ENCODE measurements around the gene KIF26B. TPM values are rescaled to one million over a fixed set of nuclear protein-coding genes. Genes with fewer than 3 reads are reported as not detected.

The KIF26B gene
- total and polyA plus RNA-seq, 8 donors, result 0.27 to 4.5 (median 0.63) TPM

- DNase-seq, result no peak
- Histone ChIP-seq H3K9me3 (no peaks in the 10 kb centered on the region), H3K27ac (no peak overlapping the region), H3K4me1 (no peaks in the 10 kb centered on the region), H3K36me3 (no peaks in the 10 kb centered on the region), H3K27me3 (no peaks in the 10 kb centered on the region), H3K4me3 (no peak overlapping the region)
- WGBS, 2 donors, result 69 to 79% methylated on average over 12 of the region's 12 CpGs
- TF ChIP-seq, protein P1, sequence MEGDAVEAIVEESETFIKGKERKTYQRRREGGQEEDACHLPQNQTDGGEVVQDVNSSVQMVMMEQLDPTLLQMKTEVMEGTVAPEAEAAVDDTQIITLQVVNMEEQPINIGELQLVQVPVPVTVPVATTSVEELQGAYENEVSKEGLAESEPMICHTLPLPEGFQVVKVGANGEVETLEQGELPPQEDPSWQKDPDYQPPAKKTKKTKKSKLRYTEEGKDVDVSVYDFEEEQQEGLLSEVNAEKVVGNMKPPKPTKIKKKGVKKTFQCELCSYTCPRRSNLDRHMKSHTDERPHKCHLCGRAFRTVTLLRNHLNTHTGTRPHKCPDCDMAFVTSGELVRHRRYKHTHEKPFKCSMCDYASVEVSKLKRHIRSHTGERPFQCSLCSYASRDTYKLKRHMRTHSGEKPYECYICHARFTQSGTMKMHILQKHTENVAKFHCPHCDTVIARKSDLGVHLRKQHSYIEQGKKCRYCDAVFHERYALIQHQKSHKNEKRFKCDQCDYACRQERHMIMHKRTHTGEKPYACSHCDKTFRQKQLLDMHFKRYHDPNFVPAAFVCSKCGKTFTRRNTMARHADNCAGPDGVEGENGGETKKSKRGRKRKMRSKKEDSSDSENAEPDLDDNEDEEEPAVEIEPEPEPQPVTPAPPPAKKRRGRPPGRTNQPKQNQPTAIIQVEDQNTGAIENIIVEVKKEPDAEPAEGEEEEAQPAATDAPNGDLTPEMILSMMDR (IDR thresholded peaks at IDR 0.05), result no peak
- intact Hi-C loops (cut with DNase I), result no loop called here
- no peak for ATAC-seq
- no peak for FAIRE-seq
Observed at GRCh38 chr1:245375789-245376460, 221.1 kb downstream of the KIF26B start.

- TF ChIP-seq, protein P1 (IDR thresholded peaks at IDR 0.05), result no peak
- FAIRE-seq (no peak), ATAC-seq (no peak), DNase-seq (no peak)
- Histone ChIP-seq H3K27ac (no peak overlapping the region), H3K27me3 (no peaks in the 10 kb centered on the region), H3K4me1 (no peaks in the 10 kb centered on the region), H3K36me3 (no peaks in the 10 kb centered on the region), H3K9me3 (no peaks in the 10 kb centered on the region), H3K4me3 (no peak overlapping the region)
- 48 to 63% methylated on average over 5 of the region's 5 CpGs for WGBS, 2 donors
- intact Hi-C loops (cut with DNase I), result no loop called here
Observed at GRCh38 chr1:245377854-245378253, 223.1 kb downstream of the KIF26B start.

GRCh38 chr1:245378311-245378722 lies 223.5 kb downstream of the KIF26B start:
- Histone ChIP-seq H3K27me3 (no peaks in the 10 kb centered on the region), H3K4me1 (no peaks in the 10 kb centered on the region), H3K27ac (no peak overlapping the region), H3K36me3 (no peaks in the 10 kb centered on the region), H3K4me3 (no peak overlapping the region), H3K9me3 (no peaks in the 10 kb centered on the region)
- ATAC-seq (no peak), FAIRE-seq (no peak), DNase-seq (no peak)
- TF ChIP-seq, protein P1 (IDR thresholded peaks at IDR 0.05), result no peak
- WGBS, 2 donors, result 31 to 44% methylated on average over 2 of the region's 2 CpGs
- intact Hi-C loops (cut with DNase I), result no loop called here

DNA sequence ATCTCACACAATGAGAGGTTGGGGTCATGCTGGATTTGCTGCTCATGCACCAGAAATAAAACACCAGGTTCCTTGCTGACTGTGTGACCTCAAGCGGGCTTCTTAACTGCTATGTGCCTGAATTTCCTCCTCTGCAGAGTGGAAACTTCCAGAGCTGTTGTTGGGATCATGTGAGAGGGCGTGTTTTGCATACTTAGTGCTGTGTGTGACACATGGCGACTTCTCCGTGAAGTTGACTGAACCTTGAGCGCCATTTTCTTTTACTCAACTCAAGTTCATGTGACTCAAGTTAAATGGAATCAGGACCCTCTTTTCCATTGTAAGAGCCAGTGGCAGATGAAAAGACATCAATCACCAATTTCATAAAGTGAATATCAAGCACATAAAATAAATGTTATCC lies 224.0 kb downstream of the KIF26B start:
- Histone ChIP-seq H3K4me1 (no peaks in the 10 kb centered on the region), H3K36me3 (no peaks in the 10 kb centered on the region), H3K27me3 (no peaks in the 10 kb centered on the region), H3K4me3 (no peak overlapping the region), H3K27ac (no peak overlapping the region), H3K9me3 (no peaks in the 10 kb centered on the region)
- intact Hi-C loops (cut with DNase I), result no loop called here
- ATAC-seq (no peak), DNase-seq (no peak), FAIRE-seq (no peak)
- TF ChIP-seq, protein P1 (IDR thresholded peaks at IDR 0.05), result no peak
- 90 to 94% methylated on average over 5 of the region's 5 CpGs for WGBS, 2 donors

GRCh38 chr1:245380790-245381535 lies 226.2 kb downstream of the KIF26B start:
- DNase-seq, result no peak
- FAIRE-seq, result no peak
- TF ChIP-seq, protein P1 (IDR thresholded peaks at IDR 0.05), result peak in 1 of 4 donors; percentile 21
- Histone ChIP-seq H3K4me3 (no peak overlapping the region), H3K9me3 (no peaks in the 10 kb centered on the region), H3K36me3 (no peaks in the 10 kb centered on the region), H3K27ac (no peak overlapping the region), H3K4me1 (no peaks in the 10 kb centered on the region), H3K27me3 (peaks cover 0 to 3% (median 0%) of the 10 kb centered on the region in 4 donors)
- intact Hi-C loops (cut with DNase I), result loop anchor here in 2 of 3 donors (5.0 to 10.0 kb wide), 2 partner anchors 224 to 226 kb away; partner anchors contain the start of gene KIF26B (in 1 of the 2)
- no peak for ATAC-seq
- 72 to 77% methylated on average over 11 of the region's 11 CpGs for WGBS, 2 donors

Measured in pancreas (tissue), 10 donors.